GM18907 (cell line): ENCODE measurements around the gene DHRS9.
A peak's percentile ranks its signal among the peaks of the same experiment; 100 is the strongest.

ENCODE experiments used
- ATAC-seq: cut with Tn5 transposase; IDR thresholded peaks from one replicate; pipeline ENCODE4 v1.9.1; 2021; ENCODE audit warnings: mild to moderate bottlenecking, moderate library complexity; ENCODE audit not compliant: unreplicated experiment

Gene DHRS9

DNA sequence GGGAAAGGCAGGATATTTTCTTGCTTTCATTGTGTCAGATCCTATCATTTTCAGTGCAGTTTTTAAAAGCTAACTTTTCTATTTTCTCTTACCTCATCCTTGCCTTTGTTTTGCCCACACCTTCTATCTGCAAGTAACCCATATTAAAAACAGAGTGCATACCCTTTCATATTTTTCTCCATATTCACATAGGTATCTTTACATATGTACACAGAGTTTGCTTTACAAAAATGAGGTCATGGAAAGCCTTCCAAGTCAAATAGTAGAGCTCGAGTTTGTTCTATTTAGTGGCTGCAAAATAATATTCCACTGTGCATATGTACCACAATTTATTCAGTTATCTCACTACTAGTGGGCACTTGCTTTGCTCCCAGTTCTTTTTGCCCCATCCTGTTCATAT lies 3.9 kb upstream of the DHRS9 start:
- ATAC-seq: no peak

DNA sequence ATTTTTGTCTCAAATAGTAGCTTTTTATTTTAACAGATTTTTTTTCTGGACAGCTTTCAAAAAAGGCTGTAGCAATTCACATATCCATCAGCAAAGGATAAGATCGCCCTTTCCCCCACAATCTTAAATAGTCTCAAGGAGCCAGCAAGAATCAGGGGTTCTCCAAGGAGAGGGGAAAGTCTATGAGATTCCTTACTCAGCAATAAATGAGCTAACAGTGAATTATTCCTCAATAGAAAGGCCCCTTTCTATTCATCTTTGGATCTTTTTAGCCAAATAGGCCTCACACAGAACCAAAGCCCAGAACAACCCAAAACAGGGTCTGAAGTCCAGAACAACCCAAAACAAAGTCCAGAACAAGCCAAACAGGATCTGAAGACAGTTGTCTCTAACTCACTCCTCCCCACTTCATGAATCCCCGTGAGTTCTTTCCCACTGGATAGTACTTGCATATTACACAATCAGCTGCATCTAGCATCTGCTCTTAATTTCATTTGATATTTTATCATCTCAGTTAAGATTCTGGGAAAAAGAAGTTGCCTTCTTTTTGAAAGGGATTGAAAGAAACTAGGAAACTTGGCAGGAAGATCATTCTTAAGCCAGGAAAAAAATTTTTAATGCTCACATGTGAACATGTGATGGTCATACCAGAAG lies 3.4 kb upstream of the DHRS9 start:
- ATAC-seq: no peak

DNA sequence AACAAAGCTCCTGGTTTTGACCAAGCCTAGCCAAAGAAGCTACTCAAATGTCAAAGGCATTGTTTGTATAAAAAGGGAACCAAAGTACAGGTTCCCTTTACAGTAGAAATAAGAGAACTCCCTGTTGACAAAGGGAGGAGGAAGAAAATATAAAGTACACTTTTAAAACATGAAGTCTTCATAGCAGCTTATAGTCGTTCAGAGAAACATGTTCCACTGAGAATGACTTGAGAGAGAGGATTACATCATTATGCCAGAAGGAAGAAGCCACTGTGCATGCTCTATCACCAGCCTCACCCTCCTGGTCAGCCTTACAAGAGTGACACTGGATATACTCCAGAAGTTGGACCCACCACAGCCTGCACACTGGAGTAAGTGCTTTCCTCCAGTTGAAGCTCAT lies 2.5 kb upstream of the DHRS9 start:
- ATAC-seq: no peak

DNA sequence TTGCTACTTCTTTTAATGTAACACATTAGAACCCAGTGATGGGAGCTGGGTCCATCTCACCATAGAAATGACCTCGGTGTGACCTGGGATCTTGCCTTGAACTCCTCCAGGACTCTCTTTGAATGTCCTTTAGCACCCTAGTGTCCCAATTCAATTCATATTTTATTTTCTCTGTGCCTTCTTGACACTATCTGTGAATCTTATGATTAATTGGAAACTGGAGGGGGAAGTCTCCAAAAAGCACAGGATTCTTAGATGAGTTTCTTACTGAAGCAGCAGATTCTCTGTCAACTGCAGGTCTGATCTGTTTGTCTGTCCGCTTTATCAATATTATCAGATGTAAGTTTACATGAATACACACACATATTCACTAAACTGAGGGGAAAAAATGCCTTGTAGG lies 470 bp downstream of the DHRS9 start:
- no peak for ATAC-seq

DNA sequence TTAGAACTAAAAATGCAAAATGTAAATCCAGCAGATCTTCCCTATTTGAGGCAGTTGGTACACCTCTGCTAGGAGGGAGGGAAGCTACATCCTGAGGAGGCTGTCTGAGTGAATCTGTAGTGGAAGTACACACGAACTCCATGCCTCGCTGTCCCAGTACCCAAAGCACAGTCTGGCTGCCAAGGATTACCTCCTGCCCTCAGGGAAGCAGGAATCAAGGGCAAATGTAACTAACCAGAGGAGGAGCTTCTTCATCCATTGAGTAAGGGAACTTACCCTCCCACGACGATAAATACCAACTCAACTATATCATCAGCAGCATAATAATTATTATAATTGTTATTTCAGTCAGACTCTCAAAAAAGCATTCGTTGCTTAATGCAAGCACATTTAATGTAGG lies 2.1 kb downstream of the DHRS9 start:
- ATAC-seq: no peak

DNA sequence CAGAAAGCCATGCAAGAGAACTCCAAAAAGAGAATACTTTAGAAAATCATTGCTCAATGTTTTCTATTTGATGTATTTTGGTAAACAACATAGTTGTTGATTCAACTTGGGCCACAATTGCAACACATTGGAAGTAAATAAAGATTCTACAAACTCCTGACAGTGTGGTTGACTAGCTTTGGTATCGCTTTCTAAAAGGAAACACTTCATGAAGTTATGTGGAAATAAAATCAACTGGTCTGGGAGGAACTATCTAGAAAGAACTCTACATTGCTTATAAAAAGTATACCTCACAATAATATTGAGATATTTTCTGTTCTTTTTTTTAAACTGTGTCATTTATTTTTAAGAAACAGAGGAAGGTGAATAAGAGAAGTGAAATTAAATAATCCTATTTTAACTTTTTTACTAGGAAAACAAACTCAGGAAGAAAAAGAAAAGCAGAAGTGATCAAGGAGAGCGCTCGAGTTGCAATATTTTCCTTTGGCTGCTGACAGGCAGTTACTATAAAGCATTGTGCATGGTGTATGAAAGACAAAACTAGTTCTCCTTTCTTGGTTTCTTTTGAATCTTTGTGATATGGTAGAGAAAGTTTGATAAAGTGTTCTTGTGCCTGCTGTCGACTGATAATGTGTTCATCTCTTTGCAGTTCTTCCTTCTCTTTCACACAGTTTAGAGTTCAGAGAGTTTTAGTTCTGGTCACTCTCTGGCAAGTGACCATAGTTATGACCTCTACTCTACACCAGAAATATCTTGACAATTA lies 3.0 kb downstream of the DHRS9 start:
- peak; percentile 58 for ATAC-seq

DNA sequence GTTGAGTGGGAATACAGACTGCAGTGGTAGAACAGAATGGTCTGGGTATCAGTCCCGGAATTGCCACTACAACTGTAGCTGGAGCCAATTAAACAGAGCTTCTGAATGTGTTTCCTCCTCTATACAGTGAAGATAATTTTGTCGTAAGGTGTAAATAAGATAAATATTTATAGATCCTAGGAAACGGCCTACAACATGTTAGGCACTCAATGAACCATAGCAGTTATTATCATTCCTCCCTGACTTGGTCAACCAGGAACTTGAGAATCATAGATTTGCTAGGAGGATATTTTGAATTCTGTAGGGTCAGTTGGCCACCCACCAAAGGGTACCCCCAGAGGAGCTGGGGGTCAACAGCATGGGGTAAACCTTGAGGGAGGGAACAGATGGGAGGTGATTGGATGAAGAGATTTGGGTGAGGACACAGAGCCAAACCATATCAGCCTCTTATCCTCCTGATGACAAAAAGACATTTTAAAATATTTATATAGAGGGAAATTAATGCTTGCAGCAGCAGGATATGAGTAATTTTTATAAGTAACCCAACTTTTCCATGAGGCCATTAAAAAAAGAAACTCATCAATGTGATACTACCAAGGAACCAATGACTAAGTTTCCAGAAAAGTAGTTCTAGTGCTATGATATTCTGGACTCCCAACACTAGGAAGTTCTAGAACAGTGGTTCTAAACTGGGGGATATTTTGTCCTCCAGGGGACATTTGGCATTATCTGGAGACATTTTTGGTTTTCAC lies 4.0 kb downstream of the DHRS9 start:
- no peak for ATAC-seq

DNA sequence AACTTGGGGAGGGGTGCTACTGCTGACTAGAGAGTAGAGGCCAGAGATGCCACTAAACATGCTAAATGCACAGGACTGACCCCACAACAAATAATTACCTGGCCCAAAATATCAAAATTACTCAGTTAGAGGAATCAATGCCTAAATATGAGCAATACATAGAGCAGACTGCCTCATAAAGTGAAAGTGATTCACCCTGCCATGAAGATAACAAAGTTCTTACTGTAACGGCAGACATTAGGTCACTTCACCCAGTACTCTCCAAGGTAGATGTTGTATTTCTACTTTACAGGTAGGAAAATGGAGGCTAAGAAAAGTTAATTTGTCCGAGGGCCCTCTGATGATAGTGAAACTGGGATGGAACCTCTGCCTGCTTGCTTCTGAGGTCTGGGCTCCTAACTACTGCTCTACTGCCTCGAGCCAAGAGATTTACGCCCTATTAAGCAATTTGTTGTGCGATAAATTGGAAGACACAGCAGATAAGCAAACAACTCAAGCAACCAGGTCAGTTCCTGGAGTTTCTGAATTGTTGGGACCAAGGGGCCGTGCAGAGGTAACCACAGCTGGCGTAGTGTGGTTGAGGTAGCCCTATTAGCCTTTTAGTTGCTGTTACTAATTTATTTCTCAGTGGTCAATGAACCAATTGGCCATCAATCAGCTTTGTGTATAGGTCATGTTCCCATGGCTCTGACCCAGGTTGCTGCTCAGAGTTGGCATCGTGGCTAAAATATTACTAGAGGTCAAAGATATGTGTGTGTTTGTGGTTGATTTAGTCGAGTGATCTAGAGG lies 4.8 kb downstream of the DHRS9 start:
- ATAC-seq: peak; percentile 64

DNA sequence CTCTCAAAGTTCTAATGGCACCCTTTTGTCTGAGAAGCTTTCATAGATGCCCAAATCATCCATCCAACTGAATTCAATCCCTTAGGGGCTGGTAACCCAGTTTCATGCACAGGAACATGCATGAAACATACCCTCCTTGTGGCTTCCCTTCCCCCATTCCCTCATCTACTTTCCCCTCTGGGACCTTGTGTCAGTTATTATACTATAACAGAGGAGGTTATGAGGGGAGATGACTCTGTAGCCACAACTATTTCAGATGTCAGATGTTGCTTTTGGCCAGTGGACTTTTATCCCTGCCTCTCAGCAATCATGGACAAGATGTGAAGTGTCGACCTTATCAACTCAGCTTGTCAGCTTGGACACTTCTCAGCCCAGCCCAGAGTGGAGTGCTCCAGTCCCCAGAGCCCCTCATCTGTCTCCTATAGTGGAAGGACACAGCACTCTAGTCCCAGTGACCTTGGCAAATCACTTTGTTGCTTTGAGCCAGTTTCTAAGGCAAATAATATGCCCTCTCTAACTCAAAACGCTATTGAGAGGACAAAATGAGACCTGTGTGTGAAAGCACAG lies 8.4 kb downstream of the DHRS9 start:
- no peak for ATAC-seq

DNA sequence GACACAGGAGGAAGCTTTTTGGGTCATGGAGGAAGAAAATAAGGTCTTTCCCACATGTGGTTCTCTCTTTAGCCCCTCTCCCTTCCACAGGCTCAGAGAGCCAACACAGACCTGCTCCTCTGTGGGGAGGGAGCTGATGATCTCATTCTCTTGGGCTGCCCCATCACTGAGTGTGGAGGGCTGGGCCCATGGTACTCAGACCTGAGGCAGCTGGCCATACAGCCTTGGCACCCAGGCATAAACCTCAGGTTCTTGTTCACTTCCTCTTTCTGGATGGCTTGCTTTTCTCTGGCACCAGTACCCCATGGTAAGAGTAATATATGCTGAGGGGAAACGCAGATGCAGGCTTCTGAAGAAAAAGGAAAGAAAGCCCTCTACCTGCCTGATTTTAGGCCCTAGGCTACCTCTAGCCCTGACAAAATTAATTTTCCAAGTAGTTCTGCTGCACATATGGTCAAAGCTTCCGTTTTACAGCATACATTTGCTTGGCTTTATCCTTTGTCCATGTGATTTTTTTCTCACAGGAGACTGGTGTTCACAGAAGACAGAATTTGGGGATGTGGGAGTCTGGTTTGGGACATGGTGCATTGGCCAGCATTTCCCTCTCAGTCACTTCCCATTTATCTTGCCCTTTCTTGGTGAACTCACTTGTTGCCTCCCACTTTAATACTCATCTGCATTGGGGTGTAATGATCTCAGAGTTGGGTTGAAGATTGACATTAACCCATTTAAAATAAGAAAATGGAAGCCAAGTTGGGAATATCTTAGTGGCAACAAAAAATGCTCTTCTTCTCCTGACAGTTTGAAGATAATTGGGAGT lies 11.1 kb downstream of the DHRS9 start:
- peak; percentile 92 for ATAC-seq

DNA sequence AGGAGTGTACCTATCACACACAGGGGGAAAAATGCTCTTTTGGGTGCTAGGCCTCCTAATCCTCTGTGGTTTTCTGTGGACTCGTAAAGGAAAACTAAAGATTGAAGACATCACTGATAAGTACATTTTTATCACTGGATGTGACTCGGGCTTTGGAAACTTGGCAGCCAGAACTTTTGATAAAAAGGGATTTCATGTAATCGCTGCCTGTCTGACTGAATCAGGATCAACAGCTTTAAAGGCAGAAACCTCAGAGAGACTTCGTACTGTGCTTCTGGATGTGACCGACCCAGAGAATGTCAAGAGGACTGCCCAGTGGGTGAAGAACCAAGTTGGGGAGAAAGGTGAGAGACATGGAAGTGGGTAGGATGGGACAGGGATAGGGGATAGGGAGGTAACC lies 12.2 kb downstream of the DHRS9 start:
- ATAC-seq: no peak

DNA sequence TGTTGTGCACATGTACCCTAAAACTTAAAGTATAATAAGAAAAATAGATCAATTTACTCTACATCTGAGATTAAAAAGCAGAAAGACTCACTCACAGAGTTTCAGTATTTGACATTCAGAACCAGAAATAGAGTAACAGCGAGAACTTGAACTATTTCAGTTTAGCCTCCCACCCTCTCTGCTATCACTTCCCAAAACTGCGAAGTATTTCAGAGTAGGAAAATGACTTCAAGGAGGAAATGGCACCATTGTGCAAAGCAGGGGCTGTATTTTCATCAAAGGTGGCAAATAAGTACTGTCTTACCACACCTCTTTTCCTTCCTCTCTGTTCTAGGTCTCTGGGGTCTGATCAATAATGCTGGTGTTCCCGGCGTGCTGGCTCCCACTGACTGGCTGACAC lies 13.6 kb downstream of the DHRS9 start:
- peak; percentile 54 for ATAC-seq

DNA sequence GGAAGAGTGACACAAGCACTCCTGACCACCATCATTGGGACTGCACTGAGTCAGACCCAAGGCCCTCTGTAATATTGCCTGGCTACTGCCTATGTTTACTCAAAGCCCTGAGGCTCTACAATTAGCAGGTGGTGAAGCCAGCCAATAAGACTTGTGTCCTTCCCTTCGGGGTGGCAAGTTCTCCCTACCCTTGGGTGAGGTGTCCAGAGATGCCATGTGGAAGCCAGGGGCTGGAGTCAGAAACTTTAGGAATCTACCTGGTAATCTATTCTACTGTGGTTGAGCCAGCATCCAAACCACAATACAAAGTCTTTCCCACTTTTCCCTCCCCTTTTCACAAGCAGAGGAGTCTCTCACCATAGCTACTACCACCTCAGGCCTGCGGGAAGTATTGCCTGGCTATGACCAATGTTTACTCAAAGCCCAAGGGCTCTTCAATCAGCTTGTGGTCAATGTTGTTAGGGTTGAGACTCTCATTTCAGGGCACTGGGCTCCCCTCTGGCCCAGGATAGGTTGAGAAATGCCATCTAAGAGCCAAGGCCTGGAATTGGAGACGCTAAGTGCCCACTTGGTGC lies 17.6 kb downstream of the DHRS9 start:
- ATAC-seq: no peak

DNA sequence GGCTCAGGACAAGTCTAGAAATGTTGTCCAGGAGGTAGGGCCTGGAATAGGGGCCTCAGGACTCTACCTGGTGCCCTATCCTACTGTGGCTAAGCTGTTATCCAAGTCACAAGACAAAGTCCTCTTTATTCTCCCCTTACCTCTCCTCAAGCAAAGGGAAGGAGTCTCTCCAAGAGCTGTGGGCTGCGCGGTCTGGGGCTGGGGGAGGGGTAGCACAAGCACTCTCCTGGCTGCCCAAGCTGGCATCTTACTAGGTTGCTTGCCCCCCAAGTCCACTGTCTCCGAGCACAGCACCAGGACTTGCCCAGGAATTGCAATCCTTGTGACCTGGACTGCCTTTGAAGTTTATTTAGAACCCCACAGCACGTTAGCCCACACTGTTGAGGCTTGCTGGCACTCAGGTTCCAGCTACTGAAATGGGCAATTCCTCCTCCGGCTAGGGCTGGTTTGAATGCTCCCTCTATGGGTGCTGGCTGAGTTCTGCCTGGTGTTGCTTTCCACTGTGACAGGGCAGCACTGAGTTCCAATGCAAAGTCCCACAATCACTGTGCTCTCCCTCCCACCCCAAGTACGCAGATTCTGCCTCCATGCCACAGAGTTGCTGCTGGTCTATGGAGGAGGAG lies 18.5 kb downstream of the DHRS9 start:
- no peak for ATAC-seq

DNA sequence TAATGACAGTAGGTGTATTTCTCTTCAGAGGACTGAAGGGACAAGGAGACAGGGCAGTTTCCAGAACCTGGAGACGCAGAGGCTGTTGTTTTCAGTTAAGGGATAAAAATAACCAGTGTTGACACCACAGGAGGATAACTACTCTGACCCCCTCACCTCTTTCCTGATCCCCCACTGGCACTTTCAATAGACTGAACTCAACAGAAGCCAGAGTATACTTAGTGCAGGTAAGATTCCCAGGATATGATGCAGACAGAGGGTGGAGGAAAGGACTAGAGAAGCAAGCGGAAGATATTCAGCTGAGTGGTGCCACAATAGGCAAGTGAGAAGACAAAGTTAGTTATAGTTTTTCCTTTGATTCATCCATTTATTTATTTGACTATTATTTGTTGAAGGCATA lies 19.8 kb downstream of the DHRS9 start:
- ATAC-seq: no peak

DNA sequence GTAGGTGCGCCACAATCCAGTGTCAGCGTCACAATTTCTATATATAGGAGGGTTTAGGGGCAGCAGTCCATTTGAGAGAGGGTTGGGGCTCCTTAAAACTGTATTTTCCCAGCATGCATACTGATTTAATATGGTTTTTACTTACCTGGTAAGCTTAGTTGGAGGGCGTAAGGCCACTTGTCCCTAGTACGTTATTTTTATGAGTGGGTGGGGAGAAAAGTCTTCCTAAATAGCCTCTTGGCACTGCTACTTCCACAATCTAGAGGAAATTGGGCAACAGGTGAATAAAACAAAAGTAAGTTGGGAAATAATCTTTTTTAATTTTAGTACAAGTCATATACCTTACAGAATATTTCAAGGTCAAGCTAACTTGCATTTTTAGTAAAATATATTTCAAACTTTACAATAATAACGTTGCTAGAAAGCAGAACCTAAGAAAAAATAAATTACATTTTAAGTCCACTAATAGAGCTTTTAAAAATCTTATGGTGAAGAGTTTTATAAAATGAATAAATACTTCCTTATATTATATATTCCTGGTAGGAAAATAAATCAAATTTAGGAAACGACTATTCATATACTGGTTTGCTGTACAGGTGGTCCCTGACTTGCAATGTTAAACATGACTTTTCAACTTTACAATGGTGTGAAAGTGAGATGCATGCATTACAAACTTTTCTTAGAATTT lies 20.9 kb downstream of the DHRS9 start:
- ATAC-seq: no peak

DNA sequence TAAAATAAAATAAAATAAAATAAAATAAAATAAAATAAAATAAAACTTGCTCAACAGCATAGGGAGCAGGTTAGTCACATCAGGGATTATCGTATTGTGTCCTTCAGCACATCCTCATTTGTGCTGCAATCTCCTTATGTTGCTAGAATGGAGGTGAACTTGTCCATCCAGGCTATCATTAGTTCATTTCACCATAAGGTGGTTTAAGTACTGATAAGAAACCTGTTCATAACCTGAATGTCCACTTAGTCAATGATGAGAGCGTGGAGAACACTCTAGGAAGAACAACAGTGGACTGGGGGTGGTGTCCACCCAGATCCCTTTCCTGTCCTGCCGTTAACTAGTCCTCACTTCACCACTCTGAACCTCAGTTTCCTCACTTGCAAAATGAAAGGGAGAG lies 21.9 kb downstream of the DHRS9 start:
- ATAC-seq: no peak

DNA sequence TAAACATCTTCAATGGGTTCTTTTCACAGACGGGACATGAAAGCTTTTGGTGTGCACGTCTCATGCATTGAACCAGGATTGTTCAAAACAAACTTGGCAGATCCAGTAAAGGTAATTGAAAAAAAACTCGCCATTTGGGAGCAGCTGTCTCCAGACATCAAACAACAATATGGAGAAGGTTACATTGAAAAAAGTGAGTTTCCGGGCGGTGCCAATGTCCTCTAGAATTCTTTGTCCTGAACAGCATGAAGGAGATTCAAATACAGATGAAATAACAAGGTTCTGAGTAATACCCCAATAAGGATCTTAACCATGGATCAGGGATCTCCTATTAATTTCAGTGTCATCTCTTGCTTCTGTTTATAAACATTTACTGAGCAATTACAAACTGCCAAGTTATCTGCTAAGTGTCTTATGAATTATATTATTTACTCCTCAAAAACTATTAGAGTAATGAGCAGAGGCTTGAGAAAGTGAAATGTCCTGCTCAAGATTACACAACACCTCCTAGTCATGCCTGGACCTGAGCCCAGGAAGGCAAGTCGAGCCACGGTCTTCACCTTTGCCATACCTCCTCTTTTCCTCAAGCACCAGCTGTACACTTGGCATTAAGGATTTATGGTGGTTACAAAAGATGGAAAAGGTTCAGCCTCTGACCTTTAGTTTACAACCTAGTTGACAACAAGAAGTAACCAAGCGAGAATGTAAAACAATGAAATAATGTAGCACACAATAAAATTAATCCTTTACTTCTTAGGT lies 22.6 kb downstream of the DHRS9 start:
- ATAC-seq: no peak
